Thymus (tissue), 11 donors: ENCODE results near the gene ZFAND2B. TPM values are rescaled to one million over a fixed set of nuclear protein-coding genes. Genes with fewer than 3 reads are reported as not detected.
"Not testable (repeated sequence)": the region's sequence is repeated elsewhere in the genome, so short reads cannot be mapped to it uniquely, and the experiment has no call there.

Experiments used
- DNase-seq, 9 donors: peaks; one replicate each; pipeline ENCODE4 v3.0.0-alpha.2; 2013; ENCODE audit warnings: low spot score in 9 of 9, low read depth in 6 of 9, missing footprints in 1 of 9
- H3K27ac ChIP-seq, 2 donors: one replicate each; pipeline ENCODE4 v1.5.1; 2013; ENCODE audit warnings: control low read depth in 1 of 2, low read depth in 1 of 2, low read length in 1 of 2, mild to moderate bottlenecking in 1 of 2, moderate library complexity in 1 of 2
- H3K27me3 ChIP-seq, 2 donors: one replicate each; pipeline ENCODE4 v1.5.1; 2013; ENCODE audit warnings: low read length in 1 of 2; ENCODE audit not compliant: control insufficient read depth in 2 of 2, insufficient read depth in 1 of 2
- H3K36me3 ChIP-seq, 2 donors: one replicate each; pipeline ENCODE4 v1.5.1; 2013; ENCODE audit warnings: low read length in 1 of 2, mild to moderate bottlenecking in 1 of 2, moderate library complexity in 1 of 2; ENCODE audit not compliant: control insufficient read depth in 2 of 2, insufficient read depth in 2 of 2
- H3K4me1 ChIP-seq, 2 donors: one replicate each; pipeline ENCODE4 v1.5.1; 2013; ENCODE audit warnings: low read length in 2 of 2; ENCODE audit not compliant: control insufficient read depth in 2 of 2, insufficient read depth in 2 of 2
- H3K4me3 ChIP-seq, 2 donors: one replicate each; pipeline ENCODE4 v1.5.1; 2013; ENCODE audit warnings: low read length in 2 of 2, control low read depth in 1 of 2, mild to moderate bottlenecking in 1 of 2
- H3K9me3 ChIP-seq, 2 donors: one replicate each; pipeline ENCODE4 v1.5.1; 2013; ENCODE audit warnings: low read length in 1 of 2, mild to moderate bottlenecking in 1 of 2; ENCODE audit not compliant: control insufficient read depth in 2 of 2, insufficient read depth in 1 of 2
- WGBS: extraction: QIAGEN DNeasy Blood & Tissue Kit; methylation state at CpG from one replicate; pipeline ENCODE4 v1.1.7; 2013; 5-methylcytosine and 5-hydroxymethylcytosine counted together
- polyA plus RNA-seq: library from polyadenylated mRNA; stranded (reverse); fragments of 200-250 nt; gene quantifications from one replicate; pipeline ENCODE4 v1.2.3, GENCODE V29; 2013
- total RNA-seq: library from RNA; stranded (reverse); fragments of 120-200 nt; gene quantifications from one replicate; pipeline ENCODE4 v1.2.4, GENCODE V29; 2013
- donor health status: healthy.

The ZFAND2B gene
- total and polyA plus RNA-seq, 2 donors, result 57.8 to 59.0 TPM

GRCh38 chr2:219250049-219250781 lies 43.6 kb downstream of the ZFAND2B start:
- Histone ChIP-seq H3K9me3 (peaks cover 0 to 8% of the 10 kb centered on the region in 2 donors), H3K4me3 (peak overlapping the region in 1 of 2 donors; percentile 27), H3K36me3 (peaks cover 23 to 24% of the 10 kb centered on the region in 2 donors), H3K27me3 (peaks cover 28 to 41% of the 10 kb centered on the region in 2 donors), H3K4me1 (peaks cover 43 to 90% of the 10 kb centered on the region in 2 donors), H3K27ac (peak overlapping the region; percentile 78 to 94)
- no peak for DNase-seq
- WGBS, result 93% methylated on average over 22 of the region's 22 CpGs

- H3K4me3 ChIP-seq, result peak overlapping the region in 1 of 2 donors; percentile 74
- DNase-seq, result no peak
- H3K36me3 ChIP-seq, result peaks cover 22 to 23% of the 10 kb centered on the region in 2 donors
- no peak overlapping the region for H3K27ac ChIP-seq
- H3K4me1 ChIP-seq, result peaks cover 32 to 80% of the 10 kb centered on the region in 2 donors
- H3K27me3 ChIP-seq, result peaks cover 38 to 56% of the 10 kb centered on the region in 2 donors
- peaks cover 0 to 5% of the 10 kb centered on the region in 2 donors for H3K9me3 ChIP-seq
- 92% methylated on average over 6 of the region's 6 CpGs for WGBS
These were observed 45.1 kb downstream of the ZFAND2B start for GRCh38 chr2:219251656-219252055.

- Histone ChIP-seq H3K4me3 (peak overlapping the region; percentile 60 to 74), H3K4me1 (peaks cover 29 to 76% of the 10 kb centered on the region in 2 donors)
- 94% methylated on average over 5 of the region's 5 CpGs for WGBS
These were observed 45.5 kb downstream of the ZFAND2B start for GRCh38 chr2:219252084-219252483.

GRCh38 chr2:219252570-219252899 lies 46.0 kb downstream of the ZFAND2B start:
- peaks cover 0 to 5% of the 10 kb centered on the region in 2 donors for H3K9me3 ChIP-seq
- peaks cover 40 to 61% of the 10 kb centered on the region in 2 donors for H3K27me3 ChIP-seq
- H3K36me3 ChIP-seq, result peaks cover 21 to 22% of the 10 kb centered on the region in 2 donors
- 11% methylated on average over 9 of the region's 9 CpGs for WGBS
- peaks cover 24 to 71% of the 10 kb centered on the region in 2 donors for H3K4me1 ChIP-seq
- peak overlapping the region in 1 of 2 donors; percentile 86 for H3K27ac ChIP-seq
- DNase-seq, result peak in 1 of 9 donors; percentile 32
- H3K4me3 ChIP-seq, result peak overlapping the region; percentile 60 to 74

More at GRCh38 chr2:219252084-219252483, 45.5 kb downstream of the ZFAND2B start:
- DNase-seq, result no peak
- H3K27ac ChIP-seq, result peak overlapping the region in 1 of 2 donors; percentile 36
- H3K27me3 ChIP-seq, result peaks cover 40 to 59% of the 10 kb centered on the region in 2 donors
- H3K36me3 ChIP-seq, result peaks cover 21 to 22% of the 10 kb centered on the region in 2 donors
- H3K9me3 ChIP-seq, result peaks cover 0 to 5% of the 10 kb centered on the region in 2 donors

GRCh38 chr2:219252900-219253752 lies 46.5 kb downstream of the ZFAND2B start, which contains the start of gene TUBA4B:
TUBA4B (plus strand) TSS chr2:219253243; CDS start chr2:219253408, 165 bp downstream.
- Histone ChIP-seq H3K27ac (peak within 1 kb of the TSS in 1 of 2 donors; percentile 86), H3K27me3 (peaks cover 40 to 63% of the 10 kb centered on the region in 2 donors), H3K4me1 (peaks cover 23 to 65% of the 10 kb centered on the region in 2 donors), H3K36me3 (peaks cover 15 to 22% of the 10 kb centered on the region in 2 donors), H3K4me3 (peak within 1 kb of the TSS; percentile 60 to 74), H3K9me3 (peaks cover 0 to 5% of the 10 kb centered on the region in 2 donors)
- DNase-seq, result peak in 3 of 9 donors; percentile 34 to 53 (median 36)
- 1% methylated on average over 49 of the region's 49 CpGs for WGBS

- peak within 1 kb of the TSS; percentile 12 to 86 for H3K27ac ChIP-seq
- WGBS, result under 1% methylated on average over 76 of the region's 76 CpGs
- H3K4me1 ChIP-seq, result peaks cover 16 to 57% of the 10 kb centered on the region in 2 donors
- peaks cover 10 to 17% of the 10 kb centered on the region in 2 donors for H3K36me3 ChIP-seq
- H3K4me3 ChIP-seq, result peak within 1 kb of the TSS; percentile 60 to 74
- H3K27me3 ChIP-seq, result peaks cover 40 to 69% of the 10 kb centered on the region in 2 donors
- DNase-seq, result peak in 8 of 9 donors; percentile 66 to 92 (median 83)
- H3K9me3 ChIP-seq, result peaks cover 0 to 5% of the 10 kb centered on the region in 2 donors
These were observed 47.4 kb downstream of the ZFAND2B start, which contains the start of gene TUBA4A for GRCh38 chr2:219253753-219254589. TUBA4A (minus strand) TSS chr2:219253918; CDS start chr2:219253858, 60 bp downstream.

- peak overlapping the region; percentile 60 to 74 for H3K4me3 ChIP-seq
- 6% methylated on average over 12 of the region's 12 CpGs for WGBS
- peak overlapping the region; percentile 12 to 86 for H3K27ac ChIP-seq
- peaks cover 40 to 72% of the 10 kb centered on the region in 2 donors for H3K27me3 ChIP-seq
- peak in 2 of 9 donors; percentile 29 to 63 for DNase-seq
- H3K9me3 ChIP-seq, result peaks cover 0 to 5% of the 10 kb centered on the region in 2 donors
- H3K36me3 ChIP-seq, result peaks cover 6 to 17% of the 10 kb centered on the region in 2 donors
- H3K4me1 ChIP-seq, result peaks cover 9 to 49% of the 10 kb centered on the region in 2 donors
These were observed 48.1 kb downstream of the ZFAND2B start for GRCh38 chr2:219254590-219255201.

- not testable (repeated sequence) for H3K36me3 ChIP-seq, H3K9me3 ChIP-seq, H3K27ac ChIP-seq, DNase-seq, H3K4me3 ChIP-seq
- Histone ChIP-seq H3K27me3 (peaks cover 19 to 46% of the 10 kb centered on the region in 2 donors), H3K4me1 (peaks cover 10 to 18% of the 10 kb centered on the region in 2 donors)
- WGBS, result 96% methylated on average over 10 of the region's 10 CpGs
These were observed 52.4 kb downstream of the ZFAND2B start for GRCh38 chr2:219258942-219259341.
